GM18907 (cell line): ENCODE data around the gene HINT1.
"Not testable (repeated sequence)": the region's sequence is repeated elsewhere in the genome, so short reads cannot be mapped to it uniquely, and the experiment has no call there.

Source experiments
- ATAC-seq: cut with Tn5 transposase; IDR thresholded peaks from one replicate; pipeline ENCODE4 v1.9.1; 2021; ENCODE audit warnings: mild to moderate bottlenecking, moderate library complexity; ENCODE audit not compliant: unreplicated experiment

HINT1 gene

GRCh38 chr5:131171276-131171810, 6.3 kb upstream of the HINT1 start:
- ATAC-seq = no peak

GRCh38 chr5:131170540-131171275, 5.7 kb upstream of the HINT1 start, which contains the start of gene LYRM7:
LYRM7 (plus strand) TSS chr5:131170944; CDS start chr5:131171021, 77 bp downstream.
- peak; percentile 98 for ATAC-seq

GRCh38 chr5:131169810-131170539, 4.9 kb upstream of the HINT1 start:
- no peak for ATAC-seq

GRCh38 chr5:131167615-131168014, 2.6 kb upstream of the HINT1 start:
- ATAC-seq = no peak

- ATAC-seq = peak; percentile 83
These were observed 601 bp downstream of the HINT1 start for GRCh38 chr5:131164191-131165118.

GRCh38 chr5:131163276-131164119, 1.6 kb downstream of the HINT1 start:
- no peak for ATAC-seq

GRCh38 chr5:131160134-131160533, 4.9 kb downstream of the HINT1 start:
- no peak for ATAC-seq

- ATAC-seq = no peak
These were observed 8.1 kb downstream of the HINT1 start for GRCh38 chr5:131156957-131157356.

- no peak for ATAC-seq
These were observed 8.7 kb downstream of the HINT1 start for GRCh38 chr5:131156385-131156784.

GRCh38 chr5:131151216-131151615, 13.8 kb downstream of the HINT1 start:
- ATAC-seq = no peak

- no peak for ATAC-seq
These were observed 14.6 kb downstream of the HINT1 start for GRCh38 chr5:131150408-131150807.

GRCh38 chr5:131148835-131149234, 16.2 kb downstream of the HINT1 start:
- no peak for ATAC-seq

GRCh38 chr5:131147258-131147657, 17.8 kb downstream of the HINT1 start:
- no peak for ATAC-seq

- ATAC-seq = no peak
These were observed 22.0 kb downstream of the HINT1 start for GRCh38 chr5:131142970-131143617.

GRCh38 chr5:131139321-131139720, 25.7 kb downstream of the HINT1 start:
- ATAC-seq = no peak

- ATAC-seq = not testable (repeated sequence)
These were observed 26.6 kb downstream of the HINT1 start for GRCh38 chr5:131138406-131138805.

GRCh38 chr5:131133091-131133490, 32.0 kb downstream of the HINT1 start:
- ATAC-seq = not testable (repeated sequence)

GRCh38 chr5:131129306-131129705, 35.8 kb downstream of the HINT1 start:
- no peak for ATAC-seq

- ATAC-seq = not testable (repeated sequence)
These were observed 37.8 kb downstream of the HINT1 start for GRCh38 chr5:131127244-131127643.
